A549 (cell line): ENCODE measurements around the gene STX8. TPM values are rescaled to one million over a fixed set of nuclear protein-coding genes. Genes with fewer than 3 reads are reported as not detected.

Experiments used
- ATAC-seq, 2 experiments: fragments of 200-7000 bp in 1 of 2; fragments of >200 bp in 1 of 2; cut with Nextera tagmentation in 1 of 2; cut with Tn5 transposase in 1 of 2; 3 replicates each; pipeline versions ENCODE4 v1.8.0 to v1.9.1; 2018 to 2020; ENCODE audit warnings: mild to moderate bottlenecking in 1 of 2, moderate library complexity in 1 of 2
- CTCF ChIA-PET: fragments of 300-600 bp; sonication (Branson Sonifier 250); formaldehyde crosslinking; extraction: SDS; loops from one replicate; lab custom pipeline; 2021; ENCODE audit warnings: antibody characterized with exemption, inconsistent platforms; lab: Yijun Ruan, JAX
- POLR2A ChIA-PET: fragments of 350-600 bp; formaldehyde crosslinking; extraction: SDS; loops from one replicate; lab custom pipeline; 2021; ENCODE audit warnings: antibody characterized with exemption, inconsistent platforms; lab: Yijun Ruan, JAX
- DNase-seq, 2 experiments: peaks; one replicate each; pipeline versions ENCODE4 v3.0.0 to v3.0.0-alpha.2; 2011 to 2016; ENCODE audit warnings: low read depth in 1 of 2, low spot score in 1 of 2
- FAIRE-seq: peaks from 2 replicates; lab custom pipeline; 2011; peaks lifted over from hg19 to GRCh38; lab: Jason Lieb, UNC
- H3K27ac ChIP-seq, 2 experiments: fragments of >200 bp; sonication (Bioruptor Twin); formaldehyde crosslinking; 3 replicates each; pipeline ENCODE4 v1.5.1; 2016 to 2017
- H3K4me1 ChIP-seq: fragments of >200 bp; sonication (Bioruptor Twin); formaldehyde crosslinking; 3 replicates; pipeline ENCODE4 v1.6.1; 2016
- H3K4me2 ChIP-seq: fragments of >200 bp; sonication (Bioruptor Twin); formaldehyde crosslinking; 3 replicates; pipeline ENCODE4 v1.6.1; 2016
- H3K4me3 ChIP-seq: fragments of >200 bp; sonication (Bioruptor Twin); formaldehyde crosslinking; 3 replicates; pipeline ENCODE4 v1.5.1; 2016
- H3K9me3 ChIP-seq: fragments of >200 bp; sonication (Bioruptor Twin); formaldehyde crosslinking; 3 replicates; pipeline ENCODE4 v1.6.1; 2016
- CBX8 ChIP-seq: fragments of 200-600 bp; sonication (generic); IDR thresholded peaks from 2 replicates; pipeline ENCODE4 v1.6.1; 2016
- CEBPB ChIP-seq, 2 experiments: fragments of >200 bp in 1 of 2; sonication (Bioruptor Twin) in 1 of 2; formaldehyde crosslinking in 1 of 2; IDR thresholded peaks; 2 replicates each; pipeline ENCODE4 v1.6.1; 2012 to 2016
- CHD4 ChIP-seq: fragments of 200-600 bp; sonication (generic); IDR thresholded peaks from 2 replicates; pipeline ENCODE4 v1.6.1; 2016; ENCODE audit warnings: antibody characterized with exemption, mild to moderate bottlenecking, borderline replicate concordance
- EHF ChIP-seq: fragments of 250-450 bp; sonication (Bioruptor Pico); IDR thresholded peaks from 2 replicates; pipeline ENCODE4 v1.5.0; 2020; ENCODE audit warnings: mild to moderate bottlenecking
- EP300 ChIP-seq, 2 experiments: fragments of >200 bp; sonication (Bioruptor Twin); formaldehyde crosslinking; IDR thresholded peaks; 2 replicates in 1 of 2; 3 replicates in 1 of 2; pipeline ENCODE4 v1.6.1; 2016 to 2017
- ESRRA ChIP-seq: fragments of 150-350 bp; IDR thresholded peaks from 2 replicates; pipeline ENCODE4 v1.6.1; 2014; ENCODE audit warnings: mild to moderate bottlenecking, low read length, borderline replicate concordance
- FOSB ChIP-seq: fragments of 250-450 bp; sonication (Bioruptor Pico); IDR thresholded peaks from 2 replicates; pipeline ENCODE4 v1.5.0; 2020; ENCODE audit warnings: mild to moderate bottlenecking, moderate library complexity
- FOSL2 ChIP-seq, 2 experiments: fragments of 450-650 bp in 1 of 2; fragments of >200 bp in 1 of 2; sonication (Bioruptor Twin) in 1 of 2; formaldehyde crosslinking; IDR thresholded peaks; 2 replicates each; pipeline versions ENCODE4 v1.5.0 to v1.6.1; 2016 to 2020; ENCODE audit warnings: mild to moderate bottlenecking in 1 of 2, moderate library complexity in 1 of 2
- HEYL ChIP-seq: fragments of 250-450 bp; sonication (Bioruptor Pico); IDR thresholded peaks from 2 replicates; pipeline ENCODE4 v1.8.0; 2021; ENCODE audit warnings: mild to moderate bottlenecking, moderate library complexity
- HOXA7 ChIP-seq: fragments of 250-450 bp; sonication (Bioruptor Pico); IDR thresholded peaks from 2 replicates; pipeline ENCODE4 v1.5.0; 2020; ENCODE audit warnings: mild to moderate bottlenecking, moderate library complexity
- JUNB ChIP-seq: fragments of >200 bp; sonication (Bioruptor Twin); formaldehyde crosslinking; IDR thresholded peaks from 2 replicates; pipeline ENCODE4 v1.6.1; 2016
- KDM5A ChIP-seq: fragments of 200-600 bp; sonication (generic); IDR thresholded peaks from 2 replicates; pipeline ENCODE4 v1.6.1; 2016; ENCODE audit warnings: antibody characterized with exemption, mild to moderate bottlenecking
- MAFK ChIP-seq: fragments of 450-650 bp; IDR thresholded peaks from 2 replicates; pipeline ENCODE4 v1.6.1; 2014; ENCODE audit not compliant: partially characterized antibody
- MAZ ChIP-seq: fragments of 150-350 bp; IDR thresholded peaks from 2 replicates; pipeline ENCODE4 v1.6.1; 2014; ENCODE audit warnings: antibody characterized with exemption, low read depth, low read length, borderline replicate concordance
- NFE2L2 ChIP-seq: fragments of 150-350 bp; conservative IDR thresholded peaks from 2 replicates; pipeline ENCODE4 v1.6.1; 2014; ENCODE audit warnings: low read length
- PHF8 ChIP-seq: fragments of 200-600 bp; sonication (generic); IDR thresholded peaks from 2 replicates; pipeline ENCODE4 v1.6.1; 2016; ENCODE audit warnings: low read depth, mild to moderate bottlenecking, antibody characterized with exemption, moderate library complexity, borderline replicate concordance
- POLR2AphosphoS2 ChIP-seq: conservative IDR thresholded peaks from 2 replicates; pipeline ENCODE4 v1.6.1; 2012; ENCODE audit warnings: low read length, improper control_type of control experiment, inconsistent platforms
- RFX5 ChIP-seq: fragments of 450-650 bp; IDR thresholded peaks from 2 replicates; pipeline ENCODE4 v1.7.1; 2014; ENCODE audit warnings: antibody characterized with exemption, mild to moderate bottlenecking, moderate library complexity
- RNF2 ChIP-seq: fragments of 200-600 bp; sonication (generic); IDR thresholded peaks from 2 replicates; pipeline ENCODE4 v1.6.1; 2016; ENCODE audit warnings: low read depth, mild to moderate bottlenecking, antibody characterized with exemption, moderate library complexity, borderline replicate concordance
- SREBF2 ChIP-seq: fragments of 450-650 bp; IDR thresholded peaks from 2 replicates; pipeline ENCODE4 v1.6.1; 2014; ENCODE audit warnings: mild to moderate bottlenecking, moderate library complexity
- TFCP2L1 ChIP-seq: fragments of 250-450 bp; sonication (Bioruptor Pico); IDR thresholded peaks from 2 replicates; pipeline ENCODE4 v1.5.0; 2021; ENCODE audit warnings: mild to moderate bottlenecking
- ZC3H11A ChIP-seq: fragments of 450-650 bp; IDR thresholded peaks from 2 replicates; pipeline ENCODE4 v1.6.1; 2014; ENCODE audit warnings: antibody characterized with exemption, mild to moderate bottlenecking
- ZFP36 ChIP-seq: fragments of 450-650 bp; IDR thresholded peaks from 2 replicates; pipeline ENCODE4 v1.6.1; 2014; ENCODE audit warnings: borderline replicate concordance; ENCODE audit not compliant: partially characterized antibody
- ZNF302 ChIP-seq: fragments of 250-450 bp; sonication (Bioruptor Pico); IDR thresholded peaks from 2 replicates; pipeline ENCODE4 v1.9.0; 2021; ENCODE audit warnings: inconsistent platforms, mild to moderate bottlenecking, moderate library complexity
- WGBS: methylation state at CpG from one replicate; pipeline ENCODE4 v1.1.6; 2017; ENCODE audit errors: missing lambda C conversion rate; 5-methylcytosine and 5-hydroxymethylcytosine counted together
- polyA plus RNA-seq, 4 experiments: library from polyadenylated mRNA; depleted of rRNA in 3 of 4; stranded (reverse); fragments of >200 nt; fragmentation: RNase III in 1 of 4; extraction: RNeasy Plus Mini Kit Qiagen cat#74134 plus additional on column Dnase treatment in 1 of 4; gene quantifications; 2 replicates in 3 of 4; 3 replicates in 1 of 4; pipeline ENCODE4 v1.2.3, GENCODE V29; 2011 to 2017
- TF ChIP-seq, protein P1 (sequence below): fragments of >200 bp; sonication (Bioruptor Twin); formaldehyde crosslinking; IDR thresholded peaks from 2 replicates; pipeline ENCODE4 v1.6.1; 2016
- TF ChIP-seq, protein P2 (sequence below): fragments of 250-450 bp; sonication (Bioruptor Pico); IDR thresholded peaks from 2 replicates; pipeline ENCODE4 v1.5.0; 2020; ENCODE audit warnings: low read depth, mild to moderate bottlenecking, moderate library complexity
- TF ChIP-seq, protein P3 (sequence below): fragments of 200-600 bp; sonication (generic); IDR thresholded peaks from 2 replicates; pipeline ENCODE4 v1.6.1; 2016; ENCODE audit warnings: antibody characterized with exemption, mild to moderate bottlenecking, moderate library complexity

STX8 gene
- polyA plus RNA-seq, 2 of the 4 experiments (the other 2 are of a cell fraction), result 93.6 to 168 TPM

DNA sequence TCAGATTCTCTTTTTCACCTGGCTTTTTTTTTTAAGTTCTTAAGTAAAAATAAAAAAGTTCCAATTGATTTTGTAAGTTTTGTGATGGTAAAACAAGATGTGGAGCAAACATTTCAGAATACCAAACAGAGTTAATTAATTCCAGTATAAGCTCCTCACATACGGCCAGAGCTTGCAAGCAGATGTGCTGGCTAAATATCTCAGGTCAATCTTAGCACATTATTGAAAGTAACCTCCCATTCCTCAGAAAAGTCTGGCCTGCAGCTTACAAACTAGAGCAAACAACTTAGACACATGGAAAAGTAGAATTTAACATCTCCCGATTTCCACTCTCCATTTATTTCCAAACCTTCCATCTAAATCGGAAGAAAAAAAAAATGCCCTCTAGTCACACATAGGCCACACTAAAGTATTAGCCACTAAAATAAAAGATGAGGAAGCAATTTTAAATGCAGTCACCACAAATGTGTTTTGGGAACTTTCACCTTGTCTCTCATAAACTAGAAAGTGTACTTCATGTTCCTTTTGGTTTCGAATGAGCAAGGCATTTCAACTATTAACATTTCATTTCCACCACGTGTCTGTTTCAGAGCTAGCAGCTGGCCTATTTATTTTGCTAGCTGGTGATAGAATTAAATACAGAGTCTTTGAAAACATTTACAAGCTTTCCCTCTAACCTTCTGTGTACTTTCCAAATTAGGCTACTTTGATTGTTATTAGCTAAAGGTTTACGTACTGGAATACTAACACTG, 143.3 kb downstream of the STX8 start:
- ChIA-PET POLR2A (no interaction called here), CTCF (interaction anchor here (1.1 to 1.5 kb wide), 2 partner anchors 8 to 12 kb away, joined by 3 to 4 read pairs; no protein-coding TSS in a partner anchor)
- H3K9me3 ChIP-seq, result no peaks in the 10 kb centered on the region
- ATAC-seq, result no peak
- TF ChIP-seq EHF (CRISPR knock-in tag) (no peak), JUNB (no peak), RFX5 (no peak), CEBPB (IDR thresholded peaks at IDR 0.05) (no peak), KDM5A (no peak), NFE2L2 (no peak), TFCP2L1 (CRISPR knock-in tag) (no peak), ESRRA (no peak)
- no peak for FAIRE-seq
- H3K27ac ChIP-seq, result no peak overlapping the region
- H3K4me2 ChIP-seq, result no peak overlapping the region
- no peak overlapping the region for H3K4me3 ChIP-seq
- 89% methylated on average over 6 of the region's 6 CpGs for WGBS
- H3K4me1 ChIP-seq, result no peaks in the 10 kb centered on the region
- no peak for DNase-seq

DNA sequence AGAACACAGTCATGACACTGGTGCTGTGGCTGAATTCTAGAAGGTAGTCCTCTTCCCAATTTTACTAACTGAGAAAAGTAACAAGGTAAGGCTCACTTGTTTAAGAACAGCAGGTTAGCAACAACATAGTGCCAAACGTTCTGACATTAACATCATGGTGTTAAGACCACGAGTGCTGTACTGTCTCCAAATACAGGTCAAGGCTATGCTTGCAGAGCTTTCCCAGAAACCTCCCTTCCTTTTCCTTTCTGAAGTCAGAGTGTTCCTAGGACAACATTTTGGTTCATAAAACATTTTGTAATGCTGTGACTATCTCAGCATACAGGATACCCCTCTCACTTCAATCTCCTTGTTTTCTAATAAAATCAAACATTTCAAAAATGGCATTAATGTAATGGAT, 144.0 kb downstream of the STX8 start:
- H3K27ac ChIP-seq, result no peak overlapping the region
- DNase-seq (no peak), FAIRE-seq (no peak), ATAC-seq (no peak)
- no peaks in the 10 kb centered on the region for H3K9me3 ChIP-seq
- TF ChIP-seq HOXA7 (CRISPR knock-in tag) (no peak), FOSL2 (IDR thresholded peaks at IDR 0.05) (no peak), FOSL2 (CRISPR knock-in tag; IDR thresholded peaks at IDR 0.05) (no peak), ESRRA (no peak), SREBF2 (no peak), HEYL (CRISPR knock-in tag) (no peak), ZC3H11A (no peak), CHD4 (no peak), ZFP36 (no peak), PHF8 (no peak), RNF2 (no peak), MAZ (no peak), EP300 (IDR thresholded peaks at IDR 0.05) (no peak), MAFK (no peak), NFE2L2 (no peak)
- TF ChIP-seq, protein P1, sequence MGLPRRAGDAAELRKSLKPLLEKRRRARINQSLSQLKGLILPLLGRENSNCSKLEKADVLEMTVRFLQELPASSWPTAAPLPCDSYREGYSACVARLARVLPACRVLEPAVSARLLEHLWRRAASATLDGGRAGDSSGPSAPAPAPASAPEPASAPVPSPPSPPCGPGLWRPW, result no peak
- H3K4me1 ChIP-seq, result no peaks in the 10 kb centered on the region
- no peak overlapping the region for H3K4me2 ChIP-seq
- H3K4me3 ChIP-seq, result no peak overlapping the region
- POLR2A ChIA-PET, result no interaction called here
- CTCF ChIA-PET, result interaction anchor here (1.5 kb wide), 1 partner anchor 13 kb away, joined by 3 read pairs; no protein-coding TSS in a partner anchor
- WGBS, result 44% methylated on average over 2 of the region's 2 CpGs

DNA sequence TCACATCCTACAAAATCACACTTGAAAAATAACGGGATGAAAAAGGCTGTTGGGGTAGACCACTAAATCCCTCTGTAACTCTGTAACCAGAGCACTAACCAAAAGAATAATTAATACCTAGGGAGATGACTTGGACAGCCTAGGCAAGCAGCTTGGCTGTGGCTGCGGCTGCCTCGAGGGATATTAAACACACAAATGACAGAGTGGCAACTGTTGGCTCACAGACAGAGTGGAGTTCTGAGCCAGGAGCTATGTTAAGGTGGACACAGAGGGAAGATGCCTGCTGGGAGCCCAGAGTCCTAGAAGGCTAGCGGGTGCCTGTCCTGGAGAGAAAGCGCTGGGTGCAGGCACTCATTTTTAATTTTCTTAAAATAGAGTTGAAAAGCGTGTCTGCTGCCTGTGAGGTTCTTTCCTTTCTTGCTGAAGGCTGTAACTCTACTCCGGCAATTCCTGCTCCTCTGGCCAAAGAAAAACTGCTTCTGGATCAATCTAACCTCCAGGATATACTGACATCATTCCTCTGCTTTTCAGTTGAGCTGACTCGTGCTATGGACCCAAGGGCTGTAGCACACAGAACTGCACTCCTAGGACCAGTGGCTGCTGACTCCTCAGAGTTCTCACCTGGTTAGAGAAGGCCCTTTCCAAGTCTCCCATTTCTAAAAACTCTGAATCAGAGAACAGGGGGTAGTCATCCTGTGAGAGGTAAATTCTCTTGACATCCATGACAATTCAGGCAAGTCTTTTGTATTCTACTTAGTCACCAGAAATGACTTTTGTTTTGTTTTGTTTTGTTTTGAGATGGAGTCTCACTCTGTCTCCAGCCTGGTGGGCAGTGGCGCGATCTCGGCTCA, 147.9 kb downstream of the STX8 start:
- WGBS, result 88% methylated on average over 11 of the region's 11 CpGs
- FAIRE-seq (no peak), ATAC-seq (no peak; a peak in 1 of 6 replicates), DNase-seq (no peak)
- ChIA-PET POLR2A (no interaction called here), CTCF (no interaction called here)
- Histone ChIP-seq H3K9me3 (no peaks in the 10 kb centered on the region), H3K4me1 (no peaks in the 10 kb centered on the region), H3K27ac (no peak overlapping the region), H3K4me3 (no peak overlapping the region), H3K4me2 (no peak overlapping the region)
- TF ChIP-seq EHF (CRISPR knock-in tag) (no peak), ZNF302 (no peak), POLR2AphosphoS2 (no peak), CBX8 (no peak), FOSL2 (IDR thresholded peaks at IDR 0.05) (no peak), FOSL2 (CRISPR knock-in tag; IDR thresholded peaks at IDR 0.05) (no peak), ESRRA (no peak), FOSB (CRISPR knock-in tag) (no peak), ZFP36 (no peak)
- TF ChIP-seq, protein P1, result no peak
- TF ChIP-seq, protein P2, sequence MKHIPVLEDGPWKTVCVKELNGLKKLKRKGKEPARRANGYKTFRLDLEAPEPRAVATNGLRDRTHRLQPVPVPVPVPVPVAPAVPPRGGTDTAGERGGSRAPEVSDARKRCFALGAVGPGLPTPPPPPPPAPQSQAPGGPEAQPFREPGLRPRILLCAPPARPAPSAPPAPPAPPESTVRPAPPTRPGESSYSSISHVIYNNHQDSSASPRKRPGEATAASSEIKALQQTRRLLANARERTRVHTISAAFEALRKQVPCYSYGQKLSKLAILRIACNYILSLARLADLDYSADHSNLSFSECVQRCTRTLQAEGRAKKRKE (CRISPR knock-in tag), result no peak
- TF ChIP-seq, protein P3, sequence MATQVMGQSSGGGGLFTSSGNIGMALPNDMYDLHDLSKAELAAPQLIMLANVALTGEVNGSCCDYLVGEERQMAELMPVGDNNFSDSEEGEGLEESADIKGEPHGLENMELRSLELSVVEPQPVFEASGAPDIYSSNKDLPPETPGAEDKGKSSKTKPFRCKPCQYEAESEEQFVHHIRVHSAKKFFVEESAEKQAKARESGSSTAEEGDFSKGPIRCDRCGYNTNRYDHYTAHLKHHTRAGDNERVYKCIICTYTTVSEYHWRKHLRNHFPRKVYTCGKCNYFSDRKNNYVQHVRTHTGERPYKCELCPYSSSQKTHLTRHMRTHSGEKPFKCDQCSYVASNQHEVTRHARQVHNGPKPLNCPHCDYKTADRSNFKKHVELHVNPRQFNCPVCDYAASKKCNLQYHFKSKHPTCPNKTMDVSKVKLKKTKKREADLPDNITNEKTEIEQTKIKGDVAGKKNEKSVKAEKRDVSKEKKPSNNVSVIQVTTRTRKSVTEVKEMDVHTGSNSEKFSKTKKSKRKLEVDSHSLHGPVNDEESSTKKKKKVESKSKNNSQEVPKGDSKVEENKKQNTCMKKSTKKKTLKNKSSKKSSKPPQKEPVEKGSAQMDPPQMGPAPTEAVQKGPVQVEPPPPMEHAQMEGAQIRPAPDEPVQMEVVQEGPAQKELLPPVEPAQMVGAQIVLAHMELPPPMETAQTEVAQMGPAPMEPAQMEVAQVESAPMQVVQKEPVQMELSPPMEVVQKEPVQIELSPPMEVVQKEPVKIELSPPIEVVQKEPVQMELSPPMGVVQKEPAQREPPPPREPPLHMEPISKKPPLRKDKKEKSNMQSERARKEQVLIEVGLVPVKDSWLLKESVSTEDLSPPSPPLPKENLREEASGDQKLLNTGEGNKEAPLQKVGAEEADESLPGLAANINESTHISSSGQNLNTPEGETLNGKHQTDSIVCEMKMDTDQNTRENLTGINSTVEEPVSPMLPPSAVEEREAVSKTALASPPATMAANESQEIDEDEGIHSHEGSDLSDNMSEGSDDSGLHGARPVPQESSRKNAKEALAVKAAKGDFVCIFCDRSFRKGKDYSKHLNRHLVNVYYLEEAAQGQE, result no peak
